Measurements from ENCODE around the gene ZDHHC8.

ZDHHC8 gene

DNA sequence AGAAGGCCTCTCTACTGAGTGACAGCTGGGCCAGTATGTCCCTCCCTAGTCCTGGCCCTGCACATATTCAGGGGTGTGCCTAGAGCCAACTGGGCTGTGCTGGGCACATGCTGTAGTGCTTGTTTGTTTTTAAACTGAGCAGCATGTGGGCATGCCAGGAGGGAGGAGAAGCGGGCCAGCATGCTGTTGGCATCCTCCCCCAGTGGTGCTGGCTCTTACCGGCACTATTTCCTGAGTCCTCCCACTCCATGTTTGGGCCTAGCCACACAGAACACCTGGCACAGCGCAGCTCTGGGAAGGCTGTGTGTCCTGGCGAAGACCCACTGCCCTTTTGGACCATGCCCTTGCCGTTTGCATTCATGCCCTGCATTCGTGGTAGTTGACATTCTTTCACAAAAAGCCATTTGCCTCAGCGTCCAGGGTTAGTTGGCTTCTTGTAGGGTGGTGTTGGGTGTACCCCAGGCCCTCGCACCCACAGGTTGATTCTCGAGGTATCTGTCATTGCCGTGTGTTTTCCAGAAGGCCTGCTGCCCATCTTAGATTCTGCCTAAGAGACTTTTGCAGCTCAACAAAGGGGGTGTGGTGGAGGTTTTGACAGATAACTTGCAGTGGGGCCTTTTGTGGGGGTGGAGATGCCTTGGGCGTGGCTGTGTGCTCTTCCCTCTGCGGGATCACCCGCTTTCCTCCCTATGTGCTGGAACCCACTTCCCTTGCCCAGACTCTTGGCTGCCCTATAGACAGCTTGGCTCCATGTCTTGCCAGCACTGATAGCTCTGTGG, 38.0 kb upstream of the ZDHHC8 start:
- Histone ChIP-seq H3K4me2 (ENCODE audit: low read length, poor library complexity, severe bottlenecking) (no peak overlapping the region), H3K27me3 (ENCODE audit: control insufficient read depth in 1 of 2, insufficient read depth in 1 of 2, low read length in 2 of 2) (no peaks in the 10 kb centered on the region), H3K4me1 (ENCODE audit: control insufficient read depth, insufficient read depth, low read depth, low read length) (peaks cover 4% of the 10 kb centered on the region), H3K4ac (ENCODE audit: low read depth in 1 of 2, low read length in 2 of 2) (no peak overlapping the region), H3K27ac (ENCODE audit: low read length, poor library complexity, severe bottlenecking) (no peak overlapping the region), H4K8ac (ENCODE audit: low read length) (no peak overlapping the region), H3K18ac (ENCODE audit: low read depth in 1 of 2, low read length in 2 of 2) (no peak overlapping the region), H3K36me3 (ENCODE audit: control insufficient read depth in 1 of 2, insufficient read depth in 2 of 2, low read depth in 1 of 2, low read length in 2 of 2) (peaks cover 72 to 96% of the 10 kb centered on the region in 2 experiments), H3K79me1 (replicated peaks; ENCODE audit: low read length, poor library complexity, severe bottlenecking) (peaks cover 47% of the 10 kb centered on the region), H3K23ac (ENCODE audit: low read length in 2 of 2) (no peak overlapping the region), H3K9me3 (ENCODE audit: control insufficient read depth, low read length) (peaks cover 6% of the 10 kb centered on the region), H2BK120ac (ENCODE audit: low read depth, low read length) (no peak overlapping the region), H2BK15ac (ENCODE audit: low read depth, poor library complexity, severe bottlenecking) (no peak overlapping the region), H2AK5ac (ENCODE audit: low read length, severe bottlenecking) (no peak overlapping the region), H3K9ac (ENCODE audit: low read length) (no peak overlapping the region), H3K14ac (ENCODE audit: low read length in 2 of 2) (no peak overlapping the region), H4K91ac (ENCODE audit: low read length) (no peak overlapping the region), H2AFZ (ENCODE audit: low read depth, low read length) (no peak overlapping the region), H3K4me3 (ENCODE audit: insufficient read depth in 1 of 2, low read depth in 1 of 2, low read length in 2 of 2) (no peak overlapping the region), H2BK12ac (ENCODE audit: low read length in 2 of 2) (no peak overlapping the region), H2BK5ac (ENCODE audit: low read depth, low read length, poor library complexity, severe bottlenecking) (no peak overlapping the region)
- no peak for DNase-seq
- WGBS: 97% methylated on average over 13 of the region's 13 CpGs

DNA sequence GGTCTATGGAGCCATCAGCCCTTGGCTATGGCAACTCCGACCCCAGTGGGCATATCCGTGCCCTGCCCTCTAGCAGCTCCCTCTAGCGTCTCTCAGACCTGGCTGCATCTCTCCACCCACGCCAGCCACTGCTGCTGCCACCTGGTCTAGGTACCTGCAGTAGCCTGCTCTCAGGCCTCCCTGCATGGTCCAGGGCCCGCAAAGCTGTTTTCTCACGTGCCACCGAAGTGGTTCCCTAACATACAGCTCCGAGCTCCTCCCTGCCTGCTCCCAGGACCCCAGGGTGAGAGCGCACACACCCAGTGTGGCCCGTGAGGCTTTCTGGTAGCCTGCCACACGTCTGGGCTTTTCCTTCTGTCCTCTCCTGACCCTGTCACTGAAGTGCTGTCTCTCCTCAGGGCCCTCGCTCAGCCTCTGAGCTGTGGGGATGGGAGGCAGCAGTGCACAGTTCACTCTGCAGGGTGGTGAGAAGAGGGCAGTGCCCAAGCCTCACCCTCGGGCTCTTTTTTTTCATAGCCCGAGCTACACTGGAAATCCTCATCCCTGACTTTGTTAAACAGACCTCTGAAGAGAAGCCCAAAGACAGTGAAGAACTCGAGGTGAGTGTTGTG, 37.3 kb upstream of the ZDHHC8 start:
- no peak overlapping the region for H3K18ac ChIP-seq (ENCODE audit: low read depth in 1 of 2, low read length in 2 of 2)
- no peak overlapping the region for H3K9ac ChIP-seq (ENCODE audit: low read length)
- no peak overlapping the region for H2BK15ac ChIP-seq (ENCODE audit: low read depth, poor library complexity, severe bottlenecking)
- no peaks in the 10 kb centered on the region for H3K27me3 ChIP-seq (ENCODE audit: control insufficient read depth in 1 of 2, insufficient read depth in 1 of 2, low read length in 2 of 2)
- H3K79me1 ChIP-seq (replicated peaks; ENCODE audit: low read length, poor library complexity, severe bottlenecking): peaks cover 51% of the 10 kb centered on the region
- H3K4ac ChIP-seq (ENCODE audit: low read depth in 1 of 2, low read length in 2 of 2): no peak overlapping the region
- no peak overlapping the region for H3K14ac ChIP-seq (ENCODE audit: low read length in 2 of 2)
- H3K4me2 ChIP-seq (ENCODE audit: low read length, poor library complexity, severe bottlenecking): no peak overlapping the region
- no peak overlapping the region for H3K27ac ChIP-seq (ENCODE audit: low read length, poor library complexity, severe bottlenecking)
- no peak overlapping the region for H2BK12ac ChIP-seq (ENCODE audit: low read length in 2 of 2)
- H3K4me1 ChIP-seq (ENCODE audit: control insufficient read depth, insufficient read depth, low read depth, low read length): peaks cover 4% of the 10 kb centered on the region
- peaks cover 6% of the 10 kb centered on the region for H3K9me3 ChIP-seq (ENCODE audit: control insufficient read depth, low read length)
- H3K23ac ChIP-seq (ENCODE audit: low read length in 2 of 2): no peak overlapping the region
- H2AK5ac ChIP-seq (ENCODE audit: low read length, severe bottlenecking): no peak overlapping the region
- DNase-seq: no peak
- peaks cover 71 to 96% of the 10 kb centered on the region in 2 experiments for H3K36me3 ChIP-seq (ENCODE audit: control insufficient read depth in 1 of 2, insufficient read depth in 2 of 2, low read depth in 1 of 2, low read length in 2 of 2)
- no peak overlapping the region for H2BK120ac ChIP-seq (ENCODE audit: low read depth, low read length)
- H4K91ac ChIP-seq (ENCODE audit: low read length): no peak overlapping the region
- H4K8ac ChIP-seq (ENCODE audit: low read length): no peak overlapping the region
- H2BK5ac ChIP-seq (ENCODE audit: low read depth, low read length, poor library complexity, severe bottlenecking): no peak overlapping the region
- H2AFZ ChIP-seq (ENCODE audit: low read depth, low read length): no peak overlapping the region
- H3K4me3 ChIP-seq (ENCODE audit: insufficient read depth in 1 of 2, low read depth in 1 of 2, low read length in 2 of 2): no peak overlapping the region
- 97% methylated on average over 15 of the region's 15 CpGs for WGBS

DNA sequence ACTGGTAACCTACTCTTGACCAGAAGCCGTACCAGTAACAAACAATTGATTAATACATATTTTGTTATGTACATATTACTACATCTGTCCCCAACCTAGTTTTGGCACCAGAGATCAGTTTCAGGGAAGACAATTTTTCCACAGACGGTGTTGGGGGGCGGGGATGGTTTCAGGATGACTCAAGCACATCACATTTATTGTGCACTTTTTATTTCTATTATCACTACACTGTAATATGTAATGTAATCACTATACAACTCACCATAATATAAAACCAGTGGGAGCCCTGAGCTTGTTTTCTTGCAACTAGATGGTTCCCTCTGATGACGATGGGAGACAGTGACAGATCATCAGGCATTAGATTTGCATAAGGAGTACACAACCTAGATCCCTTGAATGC, 36.1 kb upstream of the ZDHHC8 start:
- H3K4me1 ChIP-seq (ENCODE audit: control insufficient read depth, insufficient read depth, low read depth, low read length): peaks cover 2% of the 10 kb centered on the region
- H4K91ac ChIP-seq (ENCODE audit: low read length): no peak overlapping the region
- no peak overlapping the region for H3K4me2 ChIP-seq (ENCODE audit: low read length, poor library complexity, severe bottlenecking)
- DNase-seq: no peak
- H3K18ac ChIP-seq (ENCODE audit: low read depth in 1 of 2, low read length in 2 of 2): no peak overlapping the region
- no peak overlapping the region for H2BK15ac ChIP-seq (ENCODE audit: low read depth, poor library complexity, severe bottlenecking)
- peaks cover 68 to 95% of the 10 kb centered on the region in 2 experiments for H3K36me3 ChIP-seq (ENCODE audit: control insufficient read depth in 1 of 2, insufficient read depth in 2 of 2, low read depth in 1 of 2, low read length in 2 of 2)
- no peak overlapping the region for H3K9ac ChIP-seq (ENCODE audit: low read length)
- H3K23ac ChIP-seq (ENCODE audit: low read length in 2 of 2): no peak overlapping the region
- WGBS: 100% methylated on average over 2 of the region's 4 CpGs
- peaks cover 44% of the 10 kb centered on the region for H3K79me1 ChIP-seq (replicated peaks; ENCODE audit: low read length, poor library complexity, severe bottlenecking)
- no peak overlapping the region for H3K4ac ChIP-seq (ENCODE audit: low read depth in 1 of 2, low read length in 2 of 2)
- H3K14ac ChIP-seq (ENCODE audit: low read length in 2 of 2): no peak overlapping the region
- peaks cover 6% of the 10 kb centered on the region for H3K9me3 ChIP-seq (ENCODE audit: control insufficient read depth, low read length)
- no peak overlapping the region for H3K4me3 ChIP-seq (ENCODE audit: insufficient read depth in 1 of 2, low read depth in 1 of 2, low read length in 2 of 2)
- no peak overlapping the region for H2AFZ ChIP-seq (ENCODE audit: low read depth, low read length)
- H4K8ac ChIP-seq (ENCODE audit: low read length): no peak overlapping the region
- no peak overlapping the region for H2AK5ac ChIP-seq (ENCODE audit: low read length, severe bottlenecking)
- no peaks in the 10 kb centered on the region for H3K27me3 ChIP-seq (ENCODE audit: control insufficient read depth in 1 of 2, insufficient read depth in 1 of 2, low read length in 2 of 2)
- no peak overlapping the region for H2BK120ac ChIP-seq (ENCODE audit: low read depth, low read length)
- no peak overlapping the region for H2BK5ac ChIP-seq (ENCODE audit: low read depth, low read length, poor library complexity, severe bottlenecking)
- no peak overlapping the region for H3K27ac ChIP-seq (ENCODE audit: low read length, poor library complexity, severe bottlenecking)
- no peak overlapping the region for H2BK12ac ChIP-seq (ENCODE audit: low read length in 2 of 2)

DNA sequence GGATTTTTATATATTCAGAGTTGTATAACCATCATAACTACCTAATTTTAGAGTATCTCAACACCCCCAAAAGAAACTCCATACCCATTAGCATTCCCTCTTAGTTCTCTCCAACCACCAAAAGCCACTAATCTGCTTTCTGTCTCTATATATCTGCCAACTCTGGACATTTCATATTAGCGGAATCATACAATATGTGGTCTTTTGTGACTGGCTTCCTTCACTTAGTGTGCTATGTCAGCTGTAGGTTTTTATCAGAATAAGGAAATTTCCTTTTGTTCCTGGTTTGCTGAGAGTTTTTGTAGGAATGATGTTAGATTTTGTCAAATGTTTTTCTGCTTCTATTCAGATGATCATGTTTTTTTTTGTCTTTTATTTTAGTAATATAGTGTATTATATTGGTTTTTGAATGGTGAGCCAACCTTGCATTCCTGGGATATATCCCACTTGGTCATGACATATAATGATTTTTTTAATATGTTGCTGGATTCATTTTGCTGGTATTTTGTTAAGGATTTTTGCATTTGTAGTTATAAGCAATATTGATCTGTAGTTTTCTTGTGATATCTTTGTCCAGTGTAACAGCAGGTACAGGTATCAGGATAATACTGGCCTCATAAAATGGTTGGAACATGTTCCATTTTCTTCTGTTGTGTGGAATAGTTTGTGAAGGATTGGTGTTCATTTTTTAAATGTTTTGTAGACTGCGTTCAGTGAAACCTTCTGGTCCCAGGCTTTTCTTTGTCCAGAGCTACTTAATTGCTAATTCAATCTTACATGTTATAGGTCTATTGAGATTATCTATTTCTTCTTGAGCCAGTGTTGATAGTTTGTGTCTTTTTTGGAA, 34.8 kb upstream of the ZDHHC8 start:
- WGBS: 100% methylated on average over 1 of the region's 2 CpGs
- Histone ChIP-seq H3K4ac (ENCODE audit: low read depth in 1 of 2, low read length in 2 of 2) (no peak overlapping the region), H3K9ac (ENCODE audit: low read length) (no peak overlapping the region), H3K18ac (ENCODE audit: low read depth in 1 of 2, low read length in 2 of 2) (no peak overlapping the region), H3K4me2 (ENCODE audit: low read length, poor library complexity, severe bottlenecking) (no peak overlapping the region), H4K8ac (ENCODE audit: low read length) (no peak overlapping the region), H3K4me1 (ENCODE audit: control insufficient read depth, insufficient read depth, low read depth, low read length) (no peaks in the 10 kb centered on the region), H4K91ac (ENCODE audit: low read length) (no peak overlapping the region), H2BK5ac (ENCODE audit: low read depth, low read length, poor library complexity, severe bottlenecking) (no peak overlapping the region), H2AK5ac (ENCODE audit: low read length, severe bottlenecking) (no peak overlapping the region), H2AFZ (ENCODE audit: low read depth, low read length) (no peak overlapping the region), H3K23ac (ENCODE audit: low read length in 2 of 2) (no peak overlapping the region), H3K14ac (ENCODE audit: low read length in 2 of 2) (no peak overlapping the region), H3K36me3 (ENCODE audit: control insufficient read depth in 1 of 2, insufficient read depth in 2 of 2, low read depth in 1 of 2, low read length in 2 of 2) (peaks cover 69 to 93% of the 10 kb centered on the region in 2 experiments), H3K9me3 (ENCODE audit: control insufficient read depth, low read length) (peaks cover 6% of the 10 kb centered on the region), H2BK12ac (ENCODE audit: low read length in 2 of 2) (no peak overlapping the region), H3K27me3 (ENCODE audit: control insufficient read depth in 1 of 2, insufficient read depth in 1 of 2, low read length in 2 of 2) (no peaks in the 10 kb centered on the region), H3K4me3 (ENCODE audit: insufficient read depth in 1 of 2, low read depth in 1 of 2, low read length in 2 of 2) (no peak overlapping the region), H2BK15ac (ENCODE audit: low read depth, poor library complexity, severe bottlenecking) (no peak overlapping the region), H3K27ac (ENCODE audit: low read length, poor library complexity, severe bottlenecking) (no peak overlapping the region), H3K79me1 (replicated peaks; ENCODE audit: low read length, poor library complexity, severe bottlenecking) (peaks cover 43% of the 10 kb centered on the region), H2BK120ac (ENCODE audit: low read depth, low read length) (no peak overlapping the region)
- DNase-seq: no peak
